HG02571 (cell line): ENCODE measurements around the gene SERTAD3.
"Not testable (repeated sequence)": the region's sequence is repeated elsewhere in the genome, so short reads cannot be mapped to it uniquely, and the experiment has no call there.

ENCODE experiments used
- ATAC-seq: cut with Tn5 transposase; IDR thresholded peaks from one replicate; pipeline ENCODE4 v1.9.1; 2021; ENCODE audit warnings: mild to moderate bottlenecking, moderate library complexity; ENCODE audit not compliant: unreplicated experiment

SERTAD3 gene

GRCh38 chr19:40411958-40412499 lies 32.1 kb downstream of the SERTAD3 start:
- no peak for ATAC-seq

- ATAC-seq: no peak
Observed at GRCh38 chr19:40411125-40411842, 32.9 kb downstream of the SERTAD3 start.

- ATAC-seq: no peak
Observed at GRCh38 chr19:40410030-40410389, 34.1 kb downstream of the SERTAD3 start.

GRCh38 chr19:40408598-40408925 lies 35.6 kb downstream of the SERTAD3 start:
- ATAC-seq: not testable (repeated sequence)

GRCh38 chr19:40407714-40408597 lies 36.2 kb downstream of the SERTAD3 start:
- ATAC-seq: no peak

GRCh38 chr19:40403262-40403984 lies 40.7 kb downstream of the SERTAD3 start:
- peak; percentile 61 for ATAC-seq

GRCh38 chr19:40400559-40400958 lies 43.6 kb downstream of the SERTAD3 start:
- no peak for ATAC-seq

GRCh38 chr19:40398417-40399131 lies 45.6 kb downstream of the SERTAD3 start:
- ATAC-seq: no peak

- no peak for ATAC-seq
Observed at GRCh38 chr19:40397568-40397906, 46.6 kb downstream of the SERTAD3 start.

- ATAC-seq: no peak
Observed at GRCh38 chr19:40396886-40397567, 47.1 kb downstream of the SERTAD3 start.

GRCh38 chr19:40395956-40396355 lies 48.2 kb downstream of the SERTAD3 start:
- ATAC-seq: no peak

GRCh38 chr19:40394816-40395210 lies 49.3 kb downstream of the SERTAD3 start:
- no peak for ATAC-seq

GRCh38 chr19:40393894-40394815 lies 50.0 kb downstream of the SERTAD3 start:
- no peak for ATAC-seq

GRCh38 chr19:40392894-40393517 lies 51.1 kb downstream of the SERTAD3 start:
- no peak for ATAC-seq

- ATAC-seq: no peak
Observed at GRCh38 chr19:40392123-40392522, 52.0 kb downstream of the SERTAD3 start.
